ENCODE data around the gene KCNT2. TPM values are rescaled to one million over a fixed set of nuclear protein-coding genes. Genes with fewer than 3 reads are reported as not detected.

KCNT2 gene
- total and polyA plus RNA-seq, 9 of the 15 experiments (the other 6 are each of a cell fraction or from before 2014, with no cell fraction given), result 0.13 to 0.73 (median 0.28) TPM

GRCh38 chr1:196513821-196514220 lies 94.4 kb downstream of the KCNT2 start (continued):
- TF ChIP-seq, protein P1, sequence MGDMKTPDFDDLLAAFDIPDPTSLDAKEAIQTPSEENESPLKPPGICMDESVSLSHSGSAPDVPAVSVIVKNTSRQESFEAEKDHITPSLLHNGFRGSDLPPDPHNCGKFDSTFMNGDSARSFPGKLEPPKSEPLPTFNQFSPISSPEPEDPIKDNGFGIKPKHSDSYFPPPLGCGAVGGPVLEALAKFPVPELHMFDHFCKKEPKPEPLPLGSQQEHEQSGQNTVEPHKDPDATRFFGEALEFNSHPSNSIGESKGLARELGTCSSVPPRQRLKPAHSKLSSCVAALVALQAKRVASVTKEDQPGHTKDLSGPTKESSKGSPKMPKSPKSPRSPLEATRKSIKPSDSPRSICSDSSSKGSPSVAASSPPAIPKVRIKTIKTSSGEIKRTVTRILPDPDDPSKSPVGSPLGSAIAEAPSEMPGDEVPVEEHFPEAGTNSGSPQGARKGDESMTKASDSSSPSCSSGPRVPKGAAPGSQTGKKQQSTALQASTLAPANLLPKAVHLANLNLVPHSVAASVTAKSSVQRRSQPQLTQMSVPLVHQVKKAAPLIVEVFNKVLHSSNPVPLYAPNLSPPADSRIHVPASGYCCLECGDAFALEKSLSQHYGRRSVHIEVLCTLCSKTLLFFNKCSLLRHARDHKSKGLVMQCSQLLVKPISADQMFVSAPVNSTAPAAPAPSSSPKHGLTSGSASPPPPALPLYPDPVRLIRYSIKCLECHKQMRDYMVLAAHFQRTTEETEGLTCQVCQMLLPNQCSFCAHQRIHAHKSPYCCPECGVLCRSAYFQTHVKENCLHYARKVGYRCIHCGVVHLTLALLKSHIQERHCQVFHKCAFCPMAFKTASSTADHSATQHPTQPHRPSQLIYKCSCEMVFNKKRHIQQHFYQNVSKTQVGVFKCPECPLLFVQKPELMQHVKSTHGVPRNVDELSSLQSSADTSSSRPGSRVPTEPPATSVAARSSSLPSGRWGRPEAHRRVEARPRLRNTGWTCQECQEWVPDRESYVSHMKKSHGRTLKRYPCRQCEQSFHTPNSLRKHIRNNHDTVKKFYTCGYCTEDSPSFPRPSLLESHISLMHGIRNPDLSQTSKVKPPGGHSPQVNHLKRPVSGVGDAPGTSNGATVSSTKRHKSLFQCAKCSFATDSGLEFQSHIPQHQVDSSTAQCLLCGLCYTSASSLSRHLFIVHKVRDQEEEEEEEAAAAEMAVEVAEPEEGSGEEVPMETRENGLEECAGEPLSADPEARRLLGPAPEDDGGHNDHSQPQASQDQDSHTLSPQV (IDR thresholded peaks at IDR 0.05), result no peak
- no peak for TF ChIP-seq KLF6 (CRISPR knock-in tag; IDR thresholded peaks at IDR 0.05; ENCODE audit: borderline replicate concordance)
- no peak for TF ChIP-seq PTBP1 (IDR thresholded peaks at IDR 0.05; ENCODE audit: low read depth, low read length)
- no peak for TF ChIP-seq PURB (CRISPR knock-in tag; IDR thresholded peaks at IDR 0.05; ENCODE audit: low read depth)
- no peak for TF ChIP-seq AFF1 (IDR thresholded peaks at IDR 0.05; ENCODE audit: low read depth in 1 of 2, partially characterized antibody in 2 of 2)
- no peak for TF ChIP-seq FOXO4 (CRISPR knock-in tag; IDR thresholded peaks at IDR 0.05)
- no peak for TF ChIP-seq NR3C1 (CRISPR knock-in tag; IDR thresholded peaks at IDR 0.05)
- TF ChIP-seq OTX1 (CRISPR knock-in tag; IDR thresholded peaks at IDR 0.05), result no peak
- TF ChIP-seq, protein P2, sequence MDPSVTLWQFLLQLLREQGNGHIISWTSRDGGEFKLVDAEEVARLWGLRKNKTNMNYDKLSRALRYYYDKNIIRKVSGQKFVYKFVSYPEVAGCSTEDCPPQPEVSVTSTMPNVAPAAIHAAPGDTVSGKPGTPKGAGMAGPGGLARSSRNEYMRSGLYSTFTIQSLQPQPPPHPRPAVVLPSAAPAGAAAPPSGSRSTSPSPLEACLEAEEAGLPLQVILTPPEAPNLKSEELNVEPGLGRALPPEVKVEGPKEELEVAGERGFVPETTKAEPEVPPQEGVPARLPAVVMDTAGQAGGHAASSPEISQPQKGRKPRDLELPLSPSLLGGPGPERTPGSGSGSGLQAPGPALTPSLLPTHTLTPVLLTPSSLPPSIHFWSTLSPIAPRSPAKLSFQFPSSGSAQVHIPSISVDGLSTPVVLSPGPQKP (CRISPR knock-in tag; IDR thresholded peaks at IDR 0.05), result no peak
- no peak for TF ChIP-seq ETS2 (tag; IDR thresholded peaks at IDR 0.05; ENCODE audit: borderline replicate concordance, poor library complexity, severe bottlenecking)
